HAP-1 (cell line): Measurements from ENCODE around the gene TIMM10.
"Not testable (repeated sequence)": the region's sequence is repeated elsewhere in the genome, so short reads cannot be mapped to it uniquely, and the experiment has no call there.

Source experiments
- DNase-seq, 2 experiments: peaks; one replicate each; pipeline ENCODE4 v3.0.0-alpha.2; 2016 to 2020; ENCODE audit warnings: low spot score in 2 of 2
- H3K27me3 ChIP-seq: fragments of 250-450 bp; sonication (Bioruptor Pico); 2 replicates; pipeline ENCODE4 v1.5.1; 2020; ENCODE audit warnings: low read depth, mild to moderate bottlenecking, moderate library complexity
- H3K36me3 ChIP-seq: fragments of 250-450 bp; sonication (Bioruptor Pico); replicated peaks from 2 replicates; pipeline ENCODE4 v1.5.1; 2020; ENCODE audit warnings: mild to moderate bottlenecking
- H3K4me1 ChIP-seq: fragments of 250-450 bp; sonication (Bioruptor Pico); 2 replicates; pipeline ENCODE4 v1.5.1; 2020; ENCODE audit warnings: mild to moderate bottlenecking
- H3K4me3 ChIP-seq: fragments of 250-450 bp; sonication (Bioruptor Pico); 2 replicates; pipeline ENCODE4 v1.5.1; 2020; ENCODE audit warnings: mild to moderate bottlenecking, moderate library complexity
- H3K9me3 ChIP-seq: fragments of 250-450 bp; sonication (Bioruptor Pico); 2 replicates; pipeline ENCODE4 v1.5.1; 2020; ENCODE audit warnings: mild to moderate bottlenecking, moderate library complexity
- in situ Hi-C: fragments of 300-500 bp; cut with MboI; formaldehyde crosslinking; loops from 3 replicates; pipeline ENCODE4 v1.14.3; 2020; ENCODE audit warnings: low sequenced_read_pairs, inconsistent platforms, mixed read lengths

Gene TIMM10

DNA sequence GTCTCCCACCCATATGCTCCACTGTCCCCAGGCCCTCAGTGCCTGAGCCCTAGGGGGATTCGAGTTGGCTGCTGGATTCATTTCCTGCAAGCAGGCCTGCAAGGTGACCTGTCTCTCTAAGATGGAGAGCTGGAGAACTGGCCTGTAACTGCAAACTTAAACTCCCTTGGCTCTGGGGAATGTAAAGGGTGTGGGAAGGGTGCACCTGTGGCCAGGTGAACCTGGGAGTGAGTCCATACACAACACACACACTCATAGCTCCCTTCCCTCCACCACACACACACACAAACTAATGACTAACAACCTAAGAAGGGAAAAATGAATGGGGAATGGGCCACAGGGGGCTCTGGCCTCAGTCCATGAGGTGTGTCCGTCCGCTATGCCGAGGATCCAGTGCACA lies 21.4 kb upstream of the TIMM10 start:
- DNase-seq = no peak
- no peaks in the 10 kb centered on the region for H3K9me3 ChIP-seq
- no peaks in the 10 kb centered on the region for H3K4me1 ChIP-seq
- H3K27me3 ChIP-seq = no peaks in the 10 kb centered on the region
- no peak overlapping the region for H3K4me3 ChIP-seq
- H3K36me3 ChIP-seq = no peaks in the 10 kb centered on the region
- in situ Hi-C loops = no loop called here

- Histone ChIP-seq H3K4me3 (no peak overlapping the region), H3K9me3 (no peaks in the 10 kb centered on the region), H3K27me3 (no peaks in the 10 kb centered on the region), H3K4me1 (no peaks in the 10 kb centered on the region), H3K36me3 (no peaks in the 10 kb centered on the region)
- no peak for DNase-seq
- in situ Hi-C loops = no loop called here
Observed at GRCh38 chr11:57549983-57550382, 19.4 kb upstream of the TIMM10 start.

DNA sequence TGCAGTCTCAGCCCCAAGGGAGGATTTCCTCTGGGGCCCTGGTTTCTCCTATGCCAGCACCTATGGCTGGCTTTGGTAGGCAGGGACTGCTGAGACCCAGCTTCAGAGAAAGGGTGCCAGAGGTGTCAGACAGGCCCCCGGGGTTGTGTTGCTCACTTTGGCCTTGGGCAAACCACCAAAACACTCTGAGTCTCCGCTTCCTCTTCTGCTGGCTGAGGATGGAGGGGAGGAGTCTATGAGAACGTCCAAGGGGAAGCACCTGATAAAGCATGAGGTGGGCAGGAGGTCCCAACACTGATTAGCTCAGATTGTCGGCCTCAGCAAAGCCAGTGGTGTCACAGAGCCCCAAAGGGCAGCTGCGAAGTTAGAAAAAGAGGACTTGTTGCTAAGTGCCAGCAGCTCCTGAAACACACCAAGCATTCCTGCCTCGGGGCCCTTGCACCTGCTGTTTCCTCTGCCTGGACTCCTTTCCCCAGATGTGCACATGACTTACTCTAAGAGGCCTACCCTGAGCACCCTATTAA lies 17.4 kb upstream of the TIMM10 start:
- no peaks in the 10 kb centered on the region for H3K27me3 ChIP-seq
- no peak overlapping the region for H3K4me3 ChIP-seq
- no peaks in the 10 kb centered on the region for H3K9me3 ChIP-seq
- in situ Hi-C loops = no loop called here
- H3K4me1 ChIP-seq = no peaks in the 10 kb centered on the region
- DNase-seq = no peak
- H3K36me3 ChIP-seq = no peaks in the 10 kb centered on the region

DNA sequence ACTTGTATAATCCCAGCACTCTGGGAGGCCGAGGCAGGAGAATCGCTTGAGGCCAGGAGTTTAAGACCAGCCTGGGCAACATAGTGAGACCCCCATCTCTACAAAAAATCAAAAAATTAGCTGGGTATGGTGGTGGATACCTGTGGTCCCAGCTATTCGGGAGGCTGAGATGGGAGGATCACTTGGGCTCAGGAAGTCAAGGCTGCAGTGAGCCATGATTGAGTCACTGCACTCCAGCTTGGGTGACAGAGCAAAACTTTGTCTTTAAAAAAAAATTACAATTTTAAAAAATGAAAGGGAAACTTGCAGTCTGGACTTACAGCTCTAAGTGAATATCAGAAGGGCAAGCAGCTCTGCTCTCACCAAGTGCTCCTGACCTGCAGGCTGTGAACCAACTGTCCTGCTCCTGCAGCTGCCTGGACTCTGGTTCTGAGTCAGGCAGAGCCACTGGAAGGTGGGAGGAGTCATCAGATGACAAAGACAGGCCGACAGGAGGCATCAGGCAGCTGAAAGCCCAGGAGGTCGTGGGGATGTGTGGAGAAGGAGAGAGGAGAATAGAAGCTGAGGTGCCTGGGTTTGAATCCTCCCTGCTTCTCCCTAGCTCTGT lies 16.4 kb upstream of the TIMM10 start:
- Histone ChIP-seq H3K36me3 (no peaks in the 10 kb centered on the region), H3K9me3 (no peaks in the 10 kb centered on the region), H3K27me3 (no peaks in the 10 kb centered on the region), H3K4me3 (no peak overlapping the region), H3K4me1 (no peaks in the 10 kb centered on the region)
- DNase-seq = peak in 1 of 2 experiments; percentile 22
- in situ Hi-C loops = no loop called here

DNA sequence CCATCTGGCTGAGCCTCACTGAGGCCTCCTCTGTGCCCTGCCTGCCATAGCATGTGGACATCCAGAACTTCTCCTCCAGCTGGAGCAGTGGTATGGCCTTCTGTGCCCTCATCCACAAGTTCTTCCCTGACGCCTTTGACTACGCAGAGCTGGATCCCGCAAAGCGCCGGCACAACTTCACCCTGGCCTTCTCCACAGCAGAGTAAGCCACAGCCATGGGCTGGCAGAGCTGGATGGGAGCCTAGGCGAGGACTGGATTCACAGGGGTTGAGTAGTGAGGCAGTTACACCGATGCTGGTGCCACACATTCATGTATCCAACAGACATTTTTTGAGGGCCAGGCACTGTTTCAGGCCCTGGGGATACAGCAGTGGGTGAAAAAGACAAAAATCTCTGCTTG lies 15.9 kb upstream of the TIMM10 start:
- no peak for DNase-seq
- no peaks in the 10 kb centered on the region for H3K36me3 ChIP-seq
- no peak overlapping the region for H3K4me3 ChIP-seq
- H3K27me3 ChIP-seq = no peaks in the 10 kb centered on the region
- no peaks in the 10 kb centered on the region for H3K9me3 ChIP-seq
- H3K4me1 ChIP-seq = no peaks in the 10 kb centered on the region
- in situ Hi-C loops = no loop called here

DNA sequence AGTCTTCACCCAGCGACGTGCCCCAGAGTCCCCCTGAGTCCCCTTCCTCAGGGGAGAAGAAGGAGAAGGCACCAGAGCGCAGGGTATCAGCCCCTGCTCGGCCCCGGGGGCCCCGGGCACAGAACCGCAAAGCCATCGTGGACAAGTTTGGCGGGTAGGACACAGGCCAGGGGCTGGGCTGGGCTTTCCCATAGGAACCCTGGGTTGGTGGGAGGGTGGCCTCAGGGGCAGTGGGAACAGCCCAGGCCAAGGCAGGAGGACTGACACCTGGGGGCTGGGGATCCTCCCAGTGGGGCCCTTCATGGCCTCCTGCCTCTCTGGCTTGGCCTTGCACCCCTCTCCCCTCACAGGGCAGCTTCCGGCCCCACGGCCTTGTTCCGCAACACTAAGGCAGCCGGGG lies 15.3 kb upstream of the TIMM10 start:
- Histone ChIP-seq H3K27me3 (no peaks in the 10 kb centered on the region), H3K36me3 (no peaks in the 10 kb centered on the region), H3K4me3 (no peak overlapping the region), H3K9me3 (no peaks in the 10 kb centered on the region), H3K4me1 (no peaks in the 10 kb centered on the region)
- no peak for DNase-seq
- in situ Hi-C loops = no loop called here

DNA sequence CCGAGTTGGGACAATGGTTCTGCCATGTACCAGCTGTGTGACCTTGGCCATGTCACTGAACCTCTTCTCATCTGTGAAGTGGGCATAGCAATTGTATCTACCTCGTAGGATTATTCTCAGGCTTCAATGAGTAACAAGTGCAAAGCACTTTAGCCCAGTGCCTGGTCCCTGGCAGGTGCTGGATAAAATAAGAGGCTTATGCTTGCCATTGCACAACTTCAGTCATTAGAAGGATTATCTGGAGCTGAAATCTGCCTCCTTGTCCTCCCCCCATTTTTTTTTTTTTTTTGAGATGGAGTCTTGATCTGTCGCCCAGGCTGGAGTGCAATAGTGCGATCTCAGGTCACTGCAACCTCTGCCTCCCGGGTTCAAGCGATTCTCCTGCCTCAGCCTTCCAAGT lies 14.0 kb upstream of the TIMM10 start:
- Histone ChIP-seq H3K27me3 (no peaks in the 10 kb centered on the region), H3K9me3 (no peaks in the 10 kb centered on the region), H3K4me3 (no peak overlapping the region), H3K4me1 (no peaks in the 10 kb centered on the region), H3K36me3 (no peaks in the 10 kb centered on the region)
- no peak for DNase-seq
- in situ Hi-C loops = no loop called here

DNA sequence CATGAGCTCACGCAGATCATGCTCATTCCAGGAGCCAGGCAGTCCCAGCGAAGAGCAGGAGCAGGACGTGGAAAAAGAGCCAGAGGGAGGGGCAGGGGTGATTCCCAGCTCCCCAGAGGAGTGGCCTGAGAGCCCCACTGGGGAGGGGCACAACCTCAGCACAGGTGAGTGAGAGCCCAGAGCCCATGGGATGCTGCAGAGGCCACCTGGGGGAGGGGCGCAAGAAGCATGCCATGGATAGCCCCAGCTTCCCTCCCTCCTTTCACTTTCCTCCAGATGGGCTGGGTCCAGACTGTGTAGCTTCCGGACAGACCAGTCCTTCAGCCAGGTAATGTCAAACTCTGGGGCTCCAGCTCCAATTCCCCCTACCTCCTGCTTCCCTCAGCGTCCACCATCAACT lies 13.0 kb upstream of the TIMM10 start:
- Histone ChIP-seq H3K9me3 (no peaks in the 10 kb centered on the region), H3K36me3 (no peaks in the 10 kb centered on the region), H3K4me1 (no peaks in the 10 kb centered on the region), H3K27me3 (no peaks in the 10 kb centered on the region), H3K4me3 (no peak overlapping the region)
- in situ Hi-C loops = no loop called here
- DNase-seq = no peak

DNA sequence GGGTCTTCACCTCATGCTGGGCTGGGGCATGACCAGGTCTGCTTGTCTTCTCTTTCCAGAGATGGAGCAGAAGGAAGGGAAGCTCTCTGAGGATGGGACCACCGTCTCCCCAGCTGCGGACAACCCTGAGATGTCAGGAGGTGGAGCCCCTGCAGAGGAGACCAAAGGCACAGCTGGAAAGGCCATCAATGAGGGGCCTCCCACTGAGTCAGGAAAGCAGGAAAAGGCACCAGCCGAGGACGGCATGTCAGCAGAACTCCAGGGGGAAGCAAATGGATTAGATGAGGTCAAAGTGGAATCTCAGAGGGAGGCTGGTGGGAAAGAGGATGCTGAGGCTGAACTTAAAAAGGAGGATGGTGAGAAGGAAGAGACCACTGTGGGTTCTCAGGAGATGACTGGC lies 12.0 kb upstream of the TIMM10 start:
- no peak for DNase-seq
- Histone ChIP-seq H3K36me3 (no peaks in the 10 kb centered on the region), H3K4me3 (no peak overlapping the region), H3K4me1 (no peaks in the 10 kb centered on the region), H3K27me3 (no peaks in the 10 kb centered on the region), H3K9me3 (no peaks in the 10 kb centered on the region)
- in situ Hi-C loops = no loop called here

GRCh38 chr11:57541169-57541568 lies 10.6 kb upstream of the TIMM10 start:
- no peaks in the 10 kb centered on the region; the same call in 1 of the 2 replicates for H3K9me3 ChIP-seq
- in situ Hi-C loops = no loop called here
- H3K4me3 ChIP-seq = no peak overlapping the region
- H3K27me3 ChIP-seq = peaks cover 1% of the 10 kb centered on the region; the same call in 1 of the 2 replicates
- no peaks in the 10 kb centered on the region for H3K4me1 ChIP-seq
- H3K36me3 ChIP-seq = no peaks in the 10 kb centered on the region
- DNase-seq = no peak

DNA sequence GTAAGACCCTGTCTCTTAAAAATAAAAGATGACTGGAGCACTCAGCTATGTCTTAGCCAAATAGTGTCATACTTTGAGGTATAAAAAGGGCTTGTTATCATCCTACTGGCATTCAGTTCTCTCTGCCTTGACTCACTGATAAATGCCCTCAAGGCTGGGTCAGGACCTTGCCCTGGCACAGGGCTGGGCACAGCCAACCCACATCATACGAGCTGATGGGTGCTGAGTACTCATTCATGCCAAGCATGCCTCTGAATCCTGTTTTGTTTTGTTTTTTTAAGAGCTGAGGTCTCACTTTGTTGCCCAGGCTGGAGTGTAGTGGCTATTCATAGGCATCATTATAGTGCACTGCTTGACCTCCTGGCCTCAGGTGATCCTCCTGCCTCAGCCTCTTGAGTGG lies 8.8 kb upstream of the TIMM10 start:
- Histone ChIP-seq H3K36me3 (no peaks in the 10 kb centered on the region), H3K9me3 (no peaks in the 10 kb centered on the region; the same call in 1 of the 2 replicates), H3K27me3 (peaks cover 3% of the 10 kb centered on the region; the same call in 1 of the 2 replicates), H3K4me1 (no peaks in the 10 kb centered on the region), H3K4me3 (no peak overlapping the region)
- in situ Hi-C loops = no loop called here
- no peak for DNase-seq

- Histone ChIP-seq H3K4me3 (no peak within 1 kb of the TSS), H3K27me3 (peaks cover 3% of the 10 kb centered on the region; the same call in 1 of the 2 replicates), H3K4me1 (no peaks in the 10 kb centered on the region), H3K9me3 (no peaks in the 10 kb centered on the region; the same call in 1 of the 2 replicates), H3K36me3 (no peaks in the 10 kb centered on the region)
- DNase-seq = no peak
- in situ Hi-C loops = no loop called here
Observed at GRCh38 chr11:57536947-57537619, 6.5 kb upstream of the TIMM10 start, which contains the start of gene SMTNL1. Gene SMTNL1 (plus strand): TSS chr11:57537595. CDS start chr11:57542643, 5,048 bp downstream.

GRCh38 chr11:57534449-57534848 lies 3.9 kb upstream of the TIMM10 start:
- H3K9me3 ChIP-seq, H3K4me1 ChIP-seq, H3K27me3 ChIP-seq, DNase-seq, H3K4me3 ChIP-seq, H3K36me3 ChIP-seq, in situ Hi-C loops: not testable (repeated sequence)

DNA sequence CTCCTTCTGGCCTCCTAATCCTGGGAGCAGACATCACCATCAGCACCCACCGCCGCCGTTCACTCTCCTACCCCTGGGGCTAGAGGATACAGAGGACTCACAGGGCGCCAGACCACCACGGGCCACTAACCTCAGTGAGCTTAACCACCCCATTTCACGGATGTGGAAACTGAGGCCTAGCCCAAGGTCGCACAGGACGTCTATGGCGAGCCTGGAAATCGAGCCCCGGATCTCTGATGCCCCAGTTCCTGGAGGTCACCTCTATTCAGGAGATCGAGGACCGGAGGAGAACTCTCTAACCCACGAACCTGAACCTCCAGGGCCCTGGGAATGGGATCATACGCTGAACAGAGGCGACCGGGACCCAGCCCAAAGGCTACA lies 349 bp downstream of the TIMM10 start:
- H3K27me3 ChIP-seq = no peaks in the 10 kb centered on the region
- peak overlapping the region; percentile 89 for H3K4me3 ChIP-seq
- H3K4me1 ChIP-seq = peaks cover 10% of the 10 kb centered on the region
- in situ Hi-C loops = no loop called here
- no peaks in the 10 kb centered on the region for H3K9me3 ChIP-seq
- H3K36me3 ChIP-seq = peaks cover 22% of the 10 kb centered on the region
- peak in 1 of 2 experiments; percentile 17 for DNase-seq
